GM23338 (cell line): ENCODE results near the gene TLE3. TPM values are rescaled to one million over a fixed set of nuclear protein-coding genes. Genes with fewer than 3 reads are reported as not detected.

ENCODE experiments used
- ATAC-seq: fragments of 200-7000 bp; cut with Tn5 transposase; 3 replicates; pipeline ENCODE4 v1.9.1; 2020
- DNase-seq: peaks from one replicate; pipeline ENCODE4 v3.0.0-alpha.2; 2015; ENCODE audit warnings: low spot score
- H2AFZ ChIP-seq: fragments of 200-600 bp; sonication (generic); 2 replicates; pipeline ENCODE4 v1.8.0; 2016; ENCODE audit warnings: antibody characterized with exemption, mild to moderate bottlenecking, moderate library complexity
- H3F3A ChIP-seq: fragments of 200-600 bp; sonication (generic); replicated peaks from 2 replicates; pipeline ENCODE4 v1.8.0; 2017; ENCODE audit warnings: antibody characterized with exemption, mixed run types, low read depth
- H3K27ac ChIP-seq: fragments of 200-600 bp; sonication (generic); 2 replicates; pipeline ENCODE4 v1.6.1; 2016; ENCODE audit warnings: low read depth
- H3K27me3 ChIP-seq: fragments of 200-600 bp; sonication (generic); 2 replicates; pipeline ENCODE4 v1.8.0; 2016; ENCODE audit warnings: mild to moderate bottlenecking, mixed run types, moderate library complexity; ENCODE audit not compliant: insufficient read depth
- H3K36me3 ChIP-seq: fragments of 200-600 bp; sonication (generic); 2 replicates; pipeline ENCODE4 v1.8.0; 2016; ENCODE audit warnings: mild to moderate bottlenecking; ENCODE audit not compliant: insufficient read depth
- H3K4me1 ChIP-seq: fragments of 200-600 bp; sonication (generic); 2 replicates; pipeline ENCODE4 v1.8.0; 2016; ENCODE audit warnings: mild to moderate bottlenecking, moderate library complexity; ENCODE audit not compliant: insufficient read depth
- H3K4me2 ChIP-seq: fragments of 200-600 bp; sonication (generic); 2 replicates; pipeline ENCODE4 v1.7.1; 2017; ENCODE audit warnings: mixed run types
- H3K4me3 ChIP-seq: fragments of 200-600 bp; sonication (generic); 2 replicates; pipeline ENCODE4 v1.6.1; 2016; ENCODE audit warnings: mixed run types
- H3K79me2 ChIP-seq: fragments of 200-600 bp; sonication (generic); replicated peaks from 2 replicates; pipeline ENCODE4 v1.8.0; 2017; ENCODE audit warnings: mild to moderate bottlenecking; ENCODE audit not compliant: insufficient read depth
- H3K9me2 ChIP-seq: fragments of 200-600 bp; sonication (generic); 2 replicates; pipeline ENCODE4 v1.8.0; 2017; ENCODE audit not compliant: insufficient read depth
- H4K20me1 ChIP-seq: fragments of 200-600 bp; sonication (generic); replicated peaks from 2 replicates; pipeline ENCODE4 v1.8.0; 2017; ENCODE audit warnings: mild to moderate bottlenecking; ENCODE audit not compliant: insufficient read depth
- H3K27ac Mint-ChIP-seq: 2 replicates; pipeline ENCODE4 v1.8.0; 2020; ENCODE audit warnings: inconsistent platforms, mild to moderate bottlenecking, moderate library complexity, mixed read lengths
- H3K27me3 Mint-ChIP-seq: 3 replicates; pipeline ENCODE4 v1.8.0; 2022; ENCODE audit warnings: low read depth, mild to moderate bottlenecking, moderate library complexity, mixed read lengths, inconsistent platforms; ENCODE audit not compliant: insufficient read depth, poor library complexity
- H3K36me3 Mint-ChIP-seq: 3 replicates; pipeline ENCODE4 v1.8.0; 2021; ENCODE audit warnings: low read depth, mild to moderate bottlenecking, inconsistent platforms, moderate library complexity, mixed read lengths
- H3K4me1 Mint-ChIP-seq: 3 replicates; pipeline ENCODE4 v1.8.0; 2020; ENCODE audit warnings: mild to moderate bottlenecking, inconsistent platforms, mixed read lengths
- H3K4me3 Mint-ChIP-seq: 3 replicates; pipeline ENCODE4 v1.8.0; 2021; ENCODE audit warnings: moderate library complexity, mild to moderate bottlenecking, inconsistent platforms, mixed read lengths
- H3K9me3 Mint-ChIP-seq: 3 replicates; pipeline ENCODE4 v1.8.0; 2020; ENCODE audit warnings: moderate library complexity, mild to moderate bottlenecking, inconsistent platforms, mixed read lengths
- CREB1 ChIP-seq: fragments of 250-450 bp; sonication (Bioruptor Pico); IDR thresholded peaks from 2 replicates; pipeline ENCODE4 v1.5.0; 2020; ENCODE audit warnings: low read depth, mild to moderate bottlenecking, moderate library complexity
- CTCF ChIP-seq, 2 experiments: fragments of 200-600 bp in 1 of 2; sonication (generic) in 1 of 2; conservative IDR thresholded peaks; 2 replicates each; pipeline versions ENCODE4 v1.5.1 to v1.6.1; 2016 to 2017; ENCODE audit warnings: antibody characterized with exemption in 2 of 2, low read depth in 2 of 2, mild to moderate bottlenecking in 2 of 2, moderate library complexity in 1 of 2
- EZH2 ChIP-seq: fragments of 200-600 bp; sonication (generic); IDR thresholded peaks from one replicate; pipeline ENCODE4 v1.8.0; 2017; ENCODE audit warnings: antibody characterized with exemption, mild to moderate bottlenecking, low read depth; ENCODE audit not compliant: unreplicated experiment
- EZH2phosphoT487 ChIP-seq: fragments of 200-600 bp; sonication (generic); IDR thresholded peaks from one replicate; pipeline ENCODE4 v1.8.1; 2018; ENCODE audit warnings: antibody characterized with exemption; ENCODE audit not compliant: unreplicated experiment
- JUNB ChIP-seq: IDR thresholded peaks from one replicate; pipeline ENCODE4 v1.6.1; 2016; ENCODE audit warnings: antibody characterized with exemption; ENCODE audit not compliant: unreplicated experiment
- NANOG ChIP-seq: IDR thresholded peaks from 2 replicates; pipeline ENCODE4 v1.6.1; 2016; ENCODE audit warnings: antibody characterized with exemption, borderline replicate concordance
- POLR2AphosphoS5 ChIP-seq: IDR thresholded peaks from 2 replicates; pipeline ENCODE4 v1.6.1; 2016; ENCODE audit warnings: antibody characterized with exemption, low read depth
- REST ChIP-seq: IDR thresholded peaks from one replicate; pipeline ENCODE4 v1.6.1; 2018; ENCODE audit warnings: antibody characterized with exemption; ENCODE audit not compliant: unreplicated experiment
- STAT1 ChIP-seq: IDR thresholded peaks from one replicate; pipeline ENCODE4 v1.6.1; 2016; ENCODE audit warnings: antibody characterized with exemption; ENCODE audit not compliant: unreplicated experiment
- ZNF114 ChIP-seq: fragments of 250-450 bp; sonication (Bioruptor Pico); IDR thresholded peaks from 2 replicates; pipeline ENCODE4 v1.5.0; 2020; ENCODE audit warnings: mild to moderate bottlenecking, moderate library complexity
- ZNF331 ChIP-seq: fragments of 250-450 bp; sonication (Bioruptor Pico); IDR thresholded peaks from 2 replicates; pipeline ENCODE4 v1.5.0; 2020; ENCODE audit warnings: low read depth, mild to moderate bottlenecking, moderate library complexity
- polyA plus RNA-seq: library from polyadenylated mRNA; unstranded; fragments of >200 nt; fragmentation: Nextera tagmentation; extraction: Ambion mirVana; gene quantifications from 2 replicates; pipeline ENCODE4 v1.2.1, GENCODE V29; 2016
- total RNA-seq: library from RNA; depleted of rRNA; stranded (reverse); fragments of >200 nt; shearing (Covaris generic); gene quantifications from 2 replicates; pipeline ENCODE4 v1.2.3, GENCODE V29; 2014
- TF ChIP-seq, protein P1 (sequence below): fragments of 250-450 bp; sonication (Bioruptor Pico); IDR thresholded peaks from 2 replicates; pipeline ENCODE4 v1.5.0; 2020; ENCODE audit warnings: mild to moderate bottlenecking, moderate library complexity
- TF ChIP-seq, protein P2 (sequence below): IDR thresholded peaks from 2 replicates; pipeline ENCODE4 v1.6.1; 2016; ENCODE audit warnings: antibody characterized with exemption

TLE3 gene
- total and polyA plus RNA-seq, 2 experiments from 2014 or later, result 10.4 to 79.5 TPM

- H3K4me1 ChIP-seq, result peaks cover 5% of the 10 kb centered on the region; the same call in 1 of the 2 replicates
- DNase-seq, result peak; percentile 34
- no peaks in the 10 kb centered on the region for H3K36me3 ChIP-seq
- H3F3A ChIP-seq, result no peaks in the 10 kb centered on the region
- TF ChIP-seq ZNF331 (CRISPR knock-in tag) (no peak), POLR2AphosphoS5 (no peak), CTCF (conservative IDR thresholded peaks at IDR 0.05; ENCODE audit: low read depth in 2 of 2) (no peak), STAT1 (no peak), JUNB (no peak), CREB1 (CRISPR knock-in tag) (no peak), ZNF114 (no peak), EZH2phosphoT487 (no peak), REST (no peak), NANOG (no peak), EZH2 (no peak)
- TF ChIP-seq, protein P1, sequence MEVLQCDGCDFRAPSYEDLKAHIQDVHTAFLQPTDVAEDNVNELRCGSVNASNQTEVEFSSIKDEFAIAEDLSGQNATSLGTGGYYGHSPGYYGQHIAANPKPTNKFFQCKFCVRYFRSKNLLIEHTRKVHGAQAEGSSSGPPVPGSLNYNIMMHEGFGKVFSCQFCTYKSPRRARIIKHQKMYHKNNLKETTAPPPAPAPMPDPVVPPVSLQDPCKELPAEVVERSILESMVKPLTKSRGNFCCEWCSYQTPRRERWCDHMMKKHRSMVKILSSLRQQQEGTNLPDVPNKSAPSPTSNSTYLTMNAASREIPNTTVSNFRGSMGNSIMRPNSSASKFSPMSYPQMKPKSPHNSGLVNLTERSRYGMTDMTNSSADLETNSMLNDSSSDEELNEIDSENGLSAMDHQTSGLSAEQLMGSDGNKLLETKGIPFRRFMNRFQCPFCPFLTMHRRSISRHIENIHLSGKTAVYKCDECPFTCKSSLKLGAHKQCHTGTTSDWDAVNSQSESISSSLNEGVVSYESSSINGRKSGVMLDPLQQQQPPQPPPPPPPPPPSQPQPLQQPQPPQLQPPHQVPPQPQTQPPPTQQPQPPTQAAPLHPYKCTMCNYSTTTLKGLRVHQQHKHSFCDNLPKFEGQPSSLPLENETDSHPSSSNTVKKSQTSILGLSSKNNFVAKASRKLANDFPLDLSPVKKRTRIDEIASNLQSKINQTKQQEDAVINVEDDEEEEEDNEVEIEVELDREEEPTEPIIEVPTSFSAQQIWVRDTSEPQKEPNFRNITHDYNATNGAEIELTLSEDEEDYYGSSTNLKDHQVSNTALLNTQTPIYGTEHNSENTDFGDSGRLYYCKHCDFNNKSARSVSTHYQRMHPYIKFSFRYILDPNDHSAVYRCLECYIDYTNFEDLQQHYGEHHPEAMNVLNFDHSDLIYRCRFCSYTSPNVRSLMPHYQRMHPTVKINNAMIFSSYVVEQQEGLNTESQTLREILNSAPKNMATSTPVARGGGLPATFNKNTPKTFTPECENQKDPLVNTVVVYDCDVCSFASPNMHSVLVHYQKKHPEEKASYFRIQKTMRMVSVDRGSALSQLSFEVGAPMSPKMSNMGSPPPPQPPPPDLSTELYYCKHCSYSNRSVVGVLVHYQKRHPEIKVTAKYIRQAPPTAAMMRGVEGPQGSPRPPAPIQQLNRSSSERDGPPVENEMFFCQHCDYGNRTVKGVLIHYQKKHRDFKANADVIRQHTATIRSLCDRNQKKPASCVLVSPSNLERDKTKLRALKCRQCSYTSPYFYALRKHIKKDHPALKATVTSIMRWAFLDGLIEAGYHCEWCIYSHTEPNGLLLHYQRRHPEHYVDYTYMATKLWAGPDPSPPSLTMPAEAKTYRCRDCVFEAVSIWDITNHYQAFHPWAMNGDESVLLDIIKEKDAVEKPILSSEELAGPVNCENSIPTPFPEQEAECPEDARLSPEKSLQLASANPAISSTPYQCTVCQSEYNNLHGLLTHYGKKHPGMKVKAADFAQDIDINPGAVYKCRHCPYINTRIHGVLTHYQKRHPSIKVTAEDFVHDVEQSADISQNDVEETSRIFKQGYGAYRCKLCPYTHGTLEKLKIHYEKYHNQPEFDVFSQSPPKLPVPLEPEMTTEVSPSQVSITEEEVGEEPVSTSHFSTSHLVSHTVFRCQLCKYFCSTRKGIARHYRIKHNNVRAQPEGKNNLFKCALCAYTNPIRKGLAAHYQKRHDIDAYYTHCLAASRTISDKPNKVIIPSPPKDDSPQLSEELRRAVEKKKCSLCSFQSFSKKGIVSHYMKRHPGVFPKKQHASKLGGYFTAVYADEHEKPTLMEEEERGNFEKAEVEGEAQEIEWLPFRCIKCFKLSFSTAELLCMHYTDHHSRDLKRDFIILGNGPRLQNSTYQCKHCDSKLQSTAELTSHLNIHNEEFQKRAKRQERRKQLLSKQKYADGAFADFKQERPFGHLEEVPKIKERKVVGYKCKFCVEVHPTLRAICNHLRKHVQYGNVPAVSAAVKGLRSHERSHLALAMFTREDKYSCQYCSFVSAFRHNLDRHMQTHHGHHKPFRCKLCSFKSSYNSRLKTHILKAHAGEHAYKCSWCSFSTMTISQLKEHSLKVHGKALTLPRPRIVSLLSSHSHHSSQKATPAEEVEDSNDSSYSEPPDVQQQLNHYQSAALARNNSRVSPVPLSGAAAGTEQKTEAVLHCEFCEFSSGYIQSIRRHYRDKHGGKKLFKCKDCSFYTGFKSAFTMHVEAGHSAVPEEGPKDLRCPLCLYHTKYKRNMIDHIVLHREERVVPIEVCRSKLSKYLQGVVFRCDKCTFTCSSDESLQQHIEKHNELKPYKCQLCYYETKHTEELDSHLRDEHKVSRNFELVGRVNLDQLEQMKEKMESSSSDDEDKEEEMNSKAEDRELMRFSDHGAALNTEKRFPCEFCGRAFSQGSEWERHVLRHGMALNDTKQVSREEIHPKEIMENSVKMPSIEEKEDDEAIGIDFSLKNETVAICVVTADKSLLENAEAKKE (CRISPR knock-in tag), result no peak
- TF ChIP-seq, protein P2, sequence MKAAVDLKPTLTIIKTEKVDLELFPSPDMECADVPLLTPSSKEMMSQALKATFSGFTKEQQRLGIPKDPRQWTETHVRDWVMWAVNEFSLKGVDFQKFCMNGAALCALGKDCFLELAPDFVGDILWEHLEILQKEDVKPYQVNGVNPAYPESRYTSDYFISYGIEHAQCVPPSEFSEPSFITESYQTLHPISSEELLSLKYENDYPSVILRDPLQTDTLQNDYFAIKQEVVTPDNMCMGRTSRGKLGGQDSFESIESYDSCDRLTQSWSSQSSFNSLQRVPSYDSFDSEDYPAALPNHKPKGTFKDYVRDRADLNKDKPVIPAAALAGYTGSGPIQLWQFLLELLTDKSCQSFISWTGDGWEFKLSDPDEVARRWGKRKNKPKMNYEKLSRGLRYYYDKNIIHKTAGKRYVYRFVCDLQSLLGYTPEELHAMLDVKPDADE, result no peak
- H3K27me3 ChIP-seq, result no peaks in the 10 kb centered on the region
- peak overlapping the region; percentile 76 for H2AFZ ChIP-seq
- H3K4me1 Mint-ChIP-seq, result peaks cover 21% of the 10 kb centered on the region
- no peak overlapping the region for H3K4me2 ChIP-seq
- no peaks in the 10 kb centered on the region for H4K20me1 ChIP-seq
- no peak overlapping the region for H3K4me3 ChIP-seq
- no peak overlapping the region for H3K27ac ChIP-seq
- H3K9me3 Mint-ChIP-seq, result peaks cover 8% of the 10 kb centered on the region
- no peaks in the 10 kb centered on the region for H3K9me2 ChIP-seq
- H3K36me3 Mint-ChIP-seq, result peaks cover 10% of the 10 kb centered on the region
- no peaks in the 10 kb centered on the region for H3K79me2 ChIP-seq
- H3K27me3 Mint-ChIP-seq, result peaks cover 16% of the 10 kb centered on the region
- H3K27ac Mint-ChIP-seq, result no peak overlapping the region
- no peak overlapping the region for H3K4me3 Mint-ChIP-seq
- ATAC-seq, result peak; percentile 87
Observed at GRCh38 chr15:70024521-70024920, 73.2 kb downstream of the TLE3 start.
